Breast epithelium (tissue), 4 donors: ENCODE data around the gene FN3KRP. TPM values are rescaled to one million over a fixed set of nuclear protein-coding genes. Genes with fewer than 3 reads are reported as not detected.

ENCODE experiments used
- DNase-seq, 2 donors: peaks; one replicate each; pipeline ENCODE4 v3.0.0-alpha.2; 2019; ENCODE audit warnings: low spot score in 2 of 2
- H3K27ac ChIP-seq, 2 donors: fragments of 200-600 bp; sonication (generic) in 1 of 2; one replicate each; pipeline ENCODE4 v1.5.1; 2016 to 2019; ENCODE audit warnings: mild to moderate bottlenecking in 1 of 2
- H3K27me3 ChIP-seq, 2 donors: fragments of 200-600 bp; sonication (generic) in 1 of 2; one replicate each; pipeline versions ENCODE4 v1.5.1 to v1.6.0; 2017 to 2019; ENCODE audit warnings: control low read depth in 1 of 2, mild to moderate bottlenecking in 1 of 2
- H3K36me3 ChIP-seq: fragments of 200-600 bp; one replicate; pipeline ENCODE4 v1.5.1; 2019
- H3K4me1 ChIP-seq, 2 donors: fragments of 200-600 bp; sonication (generic); one replicate each; pipeline ENCODE4 v1.5.1; 2016 to 2019; ENCODE audit warnings: control low read depth in 1 of 2
- H3K4me3 ChIP-seq, 3 donors: fragments of 200-600 bp; sonication (generic); 1 replicate in 2 of 3; 2 replicates in 1 of 3; pipeline ENCODE4 v1.5.1; 2016 to 2019; ENCODE audit warnings: mild to moderate bottlenecking in 3 of 3, moderate library complexity in 2 of 3
- H3K9me3 ChIP-seq, 2 donors: fragments of 200-600 bp; sonication (generic) in 1 of 2; one replicate each; pipeline ENCODE4 v1.5.1; 2016 to 2019; ENCODE audit warnings: control low read depth in 1 of 2
- CTCF ChIP-seq, 3 donors: fragments of 450-650 bp; IDR thresholded peaks; one replicate each; pipeline ENCODE4 v1.5.1; 2016 to 2017; ENCODE audit warnings: antibody characterized with exemption in 3 of 3, mild to moderate bottlenecking in 3 of 3, moderate library complexity in 3 of 3
- POLR2A ChIP-seq: fragments of 450-650 bp; IDR thresholded peaks from one replicate; pipeline ENCODE4 v1.6.1; 2016; ENCODE audit warnings: antibody characterized with exemption, mild to moderate bottlenecking, moderate library complexity
- POLR2AphosphoS5 ChIP-seq, 3 donors: sonication (generic); formaldehyde crosslinking; IDR thresholded peaks; one replicate each; pipeline ENCODE4 v1.6.1; 2017; ENCODE audit warnings: antibody characterized with exemption in 3 of 3
- intact Hi-C: fragments of 100-400 bp; cut with DNase I; formaldehyde crosslinking; loops from one replicate; pipeline ENCODE4 v1.15.1; 2023; ENCODE audit warnings: low total_unique reads
- total RNA-seq, 3 donors: library from RNA; depleted of rRNA; stranded (reverse); fragments of >200 nt; gene quantifications; one replicate each; pipeline ENCODE4 v1.1.0, GENCODE V29; 2016

The FN3KRP gene
- total RNA-seq, 3 donors from 2014 or later: 10.4 to 22.1 (median 18.0) TPM

GRCh38 chr17:82718986-82719685 lies 2.6 kb downstream of the FN3KRP start:
- no peak for DNase-seq
- intact Hi-C loops: no loop called here
- TF ChIP-seq CTCF (IDR thresholded peaks at IDR 0.05): no peak
- TF ChIP-seq POLR2AphosphoS5 (IDR thresholded peaks at IDR 0.05): no peak
- no peak for TF ChIP-seq POLR2A
- Histone ChIP-seq H3K27me3 (no peaks in the 10 kb centered on the region), H3K27ac (no peak overlapping the region), H3K4me3 (no peak overlapping the region), H3K36me3 (peaks cover 3% of the 10 kb centered on the region), H3K9me3 (no peaks in the 10 kb centered on the region), H3K4me1 (peaks cover 4 to 6% of the 10 kb centered on the region in 2 donors)

GRCh38 chr17:82720204-82720603 lies 3.7 kb downstream of the FN3KRP start:
- Histone ChIP-seq H3K27ac (no peak overlapping the region), H3K9me3 (no peaks in the 10 kb centered on the region), H3K36me3 (peaks cover 3% of the 10 kb centered on the region), H3K4me1 (peaks cover 4 to 6% of the 10 kb centered on the region in 2 donors), H3K27me3 (no peaks in the 10 kb centered on the region), H3K4me3 (no peak overlapping the region)
- TF ChIP-seq POLR2AphosphoS5 (IDR thresholded peaks at IDR 0.05) (no peak), POLR2A (no peak), CTCF (IDR thresholded peaks at IDR 0.05) (no peak)
- intact Hi-C loops: no loop called here
- no peak for DNase-seq

GRCh38 chr17:82722341-82723013 lies 6.0 kb downstream of the FN3KRP start:
- intact Hi-C loops: no loop called here
- Histone ChIP-seq H3K9me3 (no peaks in the 10 kb centered on the region), H3K36me3 (peaks cover 3% of the 10 kb centered on the region), H3K27ac (no peak overlapping the region), H3K4me1 (peaks cover 4 to 6% of the 10 kb centered on the region in 2 donors), H3K27me3 (no peaks in the 10 kb centered on the region), H3K4me3 (no peak overlapping the region)
- DNase-seq: no peak
- no peak for TF ChIP-seq CTCF (IDR thresholded peaks at IDR 0.05)
- TF ChIP-seq POLR2AphosphoS5 (IDR thresholded peaks at IDR 0.05): no peak
- TF ChIP-seq POLR2A: no peak

- H3K36me3 ChIP-seq: peaks cover 3% of the 10 kb centered on the region
- TF ChIP-seq POLR2AphosphoS5 (IDR thresholded peaks at IDR 0.05) (no peak), POLR2A (no peak), CTCF (IDR thresholded peaks at IDR 0.05) (no peak)
- no peak overlapping the region for H3K4me3 ChIP-seq
- intact Hi-C loops: no loop called here
- no peaks in the 10 kb centered on the region for H3K9me3 ChIP-seq
- DNase-seq: no peak
- H3K27ac ChIP-seq: no peak overlapping the region
- H3K27me3 ChIP-seq: no peaks in the 10 kb centered on the region
- H3K4me1 ChIP-seq: no peaks in the 10 kb centered on the region
Observed at GRCh38 chr17:82723169-82723807, 6.8 kb downstream of the FN3KRP start.

GRCh38 chr17:82726427-82726826 lies 9.9 kb downstream of the FN3KRP start:
- Histone ChIP-seq H3K4me3 (no peak overlapping the region), H3K27ac (no peak overlapping the region), H3K4me1 (no peaks in the 10 kb centered on the region), H3K36me3 (peaks cover 3% of the 10 kb centered on the region), H3K9me3 (no peaks in the 10 kb centered on the region), H3K27me3 (no peaks in the 10 kb centered on the region)
- intact Hi-C loops: no loop called here
- no peak for TF ChIP-seq CTCF (IDR thresholded peaks at IDR 0.05)
- TF ChIP-seq POLR2A: no peak
- no peak for DNase-seq
